ENCODE results near the gene TGFBR3.

DNA sequence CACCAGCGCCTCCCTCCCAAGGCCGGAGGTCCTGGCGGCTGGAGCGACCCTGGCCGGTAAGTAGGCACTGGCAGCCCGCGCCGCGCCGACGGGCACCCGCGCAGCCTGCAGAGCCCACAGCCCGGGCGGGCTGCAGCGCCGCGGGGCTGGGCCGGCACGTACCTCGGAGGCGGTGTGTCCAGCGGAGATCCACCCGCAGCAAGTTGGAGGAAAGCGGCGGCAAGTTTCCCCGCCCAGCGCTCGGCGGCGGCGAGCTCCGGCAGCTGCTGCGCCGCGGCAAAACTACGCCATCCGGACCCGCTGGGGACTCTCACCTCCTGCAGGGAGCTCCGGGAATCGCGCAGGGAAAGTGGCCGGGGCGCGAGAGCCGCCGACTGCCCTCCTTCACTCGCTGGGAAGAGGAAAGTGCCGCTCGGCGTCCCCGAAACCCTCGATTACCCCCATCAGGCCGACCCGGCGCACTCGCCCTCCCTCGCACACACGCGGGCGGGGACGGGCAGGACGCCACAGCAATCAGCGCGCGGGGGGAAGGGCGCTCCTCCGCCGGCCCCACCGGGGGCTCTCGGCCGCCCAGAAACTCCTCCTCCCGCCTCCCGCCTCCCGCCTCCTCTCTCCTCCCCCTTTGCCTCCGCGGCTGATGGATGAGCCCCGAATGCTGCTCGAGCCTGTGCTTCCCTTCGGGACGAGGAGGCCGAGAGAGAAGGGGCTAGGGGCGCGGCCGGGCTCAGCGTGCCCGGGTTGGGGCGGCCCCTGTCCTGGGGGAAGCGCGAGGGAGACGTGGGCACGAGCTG, at the start of gene TGFBR3:
- TF ChIP-seq, protein P1, sequence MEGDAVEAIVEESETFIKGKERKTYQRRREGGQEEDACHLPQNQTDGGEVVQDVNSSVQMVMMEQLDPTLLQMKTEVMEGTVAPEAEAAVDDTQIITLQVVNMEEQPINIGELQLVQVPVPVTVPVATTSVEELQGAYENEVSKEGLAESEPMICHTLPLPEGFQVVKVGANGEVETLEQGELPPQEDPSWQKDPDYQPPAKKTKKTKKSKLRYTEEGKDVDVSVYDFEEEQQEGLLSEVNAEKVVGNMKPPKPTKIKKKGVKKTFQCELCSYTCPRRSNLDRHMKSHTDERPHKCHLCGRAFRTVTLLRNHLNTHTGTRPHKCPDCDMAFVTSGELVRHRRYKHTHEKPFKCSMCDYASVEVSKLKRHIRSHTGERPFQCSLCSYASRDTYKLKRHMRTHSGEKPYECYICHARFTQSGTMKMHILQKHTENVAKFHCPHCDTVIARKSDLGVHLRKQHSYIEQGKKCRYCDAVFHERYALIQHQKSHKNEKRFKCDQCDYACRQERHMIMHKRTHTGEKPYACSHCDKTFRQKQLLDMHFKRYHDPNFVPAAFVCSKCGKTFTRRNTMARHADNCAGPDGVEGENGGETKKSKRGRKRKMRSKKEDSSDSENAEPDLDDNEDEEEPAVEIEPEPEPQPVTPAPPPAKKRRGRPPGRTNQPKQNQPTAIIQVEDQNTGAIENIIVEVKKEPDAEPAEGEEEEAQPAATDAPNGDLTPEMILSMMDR (optimal IDR thresholded peaks at IDR 0.05 in 1 of 3, IDR thresholded peaks at IDR 0.05 in 1 of 3, conservative IDR thresholded peaks at IDR 0.05 in 1 of 3; ENCODE audit: extremely low read depth in 1 of 3, insufficient read depth in 2 of 3, low read length in 3 of 3), result peak; percentile 34 to 72 (median 35)
- TF ChIP-seq EZH2 (IDR thresholded peaks at IDR 0.05; ENCODE audit: low read length), result no peak

All from keratinocyte (primary cell).